Measurements from ENCODE around the gene LRRC36.

The LRRC36 gene

GRCh38 chr16:67425061-67425460, 98.4 kb downstream of the LRRC36 start (continued):
- TF ChIP-seq, protein P1, sequence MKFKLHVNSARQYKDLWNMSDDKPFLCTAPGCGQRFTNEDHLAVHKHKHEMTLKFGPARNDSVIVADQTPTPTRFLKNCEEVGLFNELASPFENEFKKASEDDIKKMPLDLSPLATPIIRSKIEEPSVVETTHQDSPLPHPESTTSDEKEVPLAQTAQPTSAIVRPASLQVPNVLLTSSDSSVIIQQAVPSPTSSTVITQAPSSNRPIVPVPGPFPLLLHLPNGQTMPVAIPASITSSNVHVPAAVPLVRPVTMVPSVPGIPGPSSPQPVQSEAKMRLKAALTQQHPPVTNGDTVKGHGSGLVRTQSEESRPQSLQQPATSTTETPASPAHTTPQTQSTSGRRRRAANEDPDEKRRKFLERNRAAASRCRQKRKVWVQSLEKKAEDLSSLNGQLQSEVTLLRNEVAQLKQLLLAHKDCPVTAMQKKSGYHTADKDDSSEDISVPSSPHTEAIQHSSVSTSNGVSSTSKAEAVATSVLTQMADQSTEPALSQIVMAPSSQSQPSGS (tag by site-specific recombination; IDR thresholded peaks at IDR 0.05; ENCODE audit: low read depth): no peak
- no peak for TF ChIP-seq YY1 (tag by site-specific recombination; IDR thresholded peaks at IDR 0.05)
- TF ChIP-seq ZNF155 (tag by site-specific recombination; IDR thresholded peaks at IDR 0.05): no peak
- TF ChIP-seq HOXD13 (CRISPR knock-in tag; IDR thresholded peaks at IDR 0.05; ENCODE audit: borderline replicate concordance): no peak
- TF ChIP-seq ZNF707 (tag by site-specific recombination; IDR thresholded peaks at IDR 0.05): no peak
- TF ChIP-seq WT1 (tag by site-specific recombination; IDR thresholded peaks at IDR 0.05): no peak
- TF ChIP-seq ZBTB8A (tag by site-specific recombination; IDR thresholded peaks at IDR 0.05): no peak
- no peak for TF ChIP-seq ZNF670 (tag by site-specific recombination; IDR thresholded peaks at IDR 0.05; ENCODE audit: low read depth)
- TF ChIP-seq ZFP3 (tag by site-specific recombination; IDR thresholded peaks at IDR 0.05; ENCODE audit: low read depth): no peak
- no peak for TF ChIP-seq ZNF530 (tag by site-specific recombination; IDR thresholded peaks at IDR 0.05; ENCODE audit: low read depth)
- TF ChIP-seq ZBTB26 (tag by site-specific recombination; optimal IDR thresholded peaks at IDR 0.05): no peak
- no peak for TF ChIP-seq AEBP2 (tag by site-specific recombination; IDR thresholded peaks at IDR 0.05; ENCODE audit: borderline replicate concordance)
- no peak for TF ChIP-seq ZSCAN16 (tag by site-specific recombination; IDR thresholded peaks at IDR 0.05)
- no peak for TF ChIP-seq ZSCAN30 (tag by site-specific recombination; IDR thresholded peaks at IDR 0.05)

- ChIA-PET POLR2A (no interaction called here), CTCF (interaction anchor here (0.6 to 7.1 kb wide), 9 partner anchors 8 to 316 kb away, joined by 3 to 99 read pairs (median 4); partner anchors contain the start of genes ATP6V0D1, KCTD19, LRRC36 and PHAF1)
- H3K4me1 ChIP-seq (ENCODE audit: control insufficient read depth, insufficient read depth, low read length): no peaks in the 10 kb centered on the region; the same call in 1 of the 2 replicates
- no peak overlapping the region for H3K27ac ChIP-seq (ENCODE audit: extremely low read depth, low read depth, low read length)
- no peak for TF ChIP-seq ZFP37 (tag by site-specific recombination; IDR thresholded peaks at IDR 0.05)
- no peak for TF ChIP-seq ZXDB (tag by site-specific recombination; IDR thresholded peaks at IDR 0.05)
- TF ChIP-seq ZNF623 (tag by site-specific recombination; IDR thresholded peaks at IDR 0.05): no peak
- no peak for TF ChIP-seq KLF1 (tag by site-specific recombination; IDR thresholded peaks at IDR 0.05)
- no peak for TF ChIP-seq ZNF18 (tag by site-specific recombination; IDR thresholded peaks at IDR 0.05)
- TF ChIP-seq EGR2 (tag by site-specific recombination; IDR thresholded peaks at IDR 0.05; ENCODE audit: low read depth): no peak
- TF ChIP-seq ZNF223 (tag by site-specific recombination; IDR thresholded peaks at IDR 0.05): no peak
- TF ChIP-seq ZNF202 (tag by site-specific recombination; IDR thresholded peaks at IDR 0.05; ENCODE audit: borderline replicate concordance): no peak
- TF ChIP-seq ZNF24 (tag by site-specific recombination; IDR thresholded peaks at IDR 0.05): no peak
- TF ChIP-seq, protein P1 (tag by site-specific recombination; IDR thresholded peaks at IDR 0.05; ENCODE audit: low read depth): no peak
- no peak for TF ChIP-seq PRDM2 (tag by site-specific recombination; IDR thresholded peaks at IDR 0.05; ENCODE audit: borderline replicate concordance)
- no peak for TF ChIP-seq ZNF830 (tag by site-specific recombination; IDR thresholded peaks at IDR 0.05; ENCODE audit: low read depth)
- no peak overlapping the region for H3K4me3 ChIP-seq (ENCODE audit: low read depth, low read length)
- H3K36me3 ChIP-seq (ENCODE audit: control insufficient read depth in 2 of 2, insufficient read depth in 1 of 2, low read length in 2 of 2): no peaks in the 10 kb centered on the region
- H3K9me3 ChIP-seq (ENCODE audit: control insufficient read depth, insufficient read depth, low read depth, low read length): no peaks in the 10 kb centered on the region
Measured at GRCh38 chr16:67425580-67425979, 99.0 kb downstream of the LRRC36 start.
